HL-60/S4 treated with phorbol 12-myristate 13-acetate at 8.2 ng/mL for 4 days and 3 days (cell line): ENCODE measurements around the gene PSMA4.
"Not testable (repeated sequence)": the region's sequence is repeated elsewhere in the genome, so short reads cannot be mapped to it uniquely, and the experiment has no call there.

ENCODE experiments used
- in situ Hi-C: fragments of 300-500 bp; cut with MboI; formaldehyde crosslinking; loops from 2 replicates; pipeline ENCODE4 v1.15.0; 2022; ENCODE audit warnings: low sequenced_read_pairs

PSMA4 gene

GRCh38 chr15:78540141-78540870 is at the start of gene PSMA4:
PSMA4 (plus strand) TSS chr15:78540444; CDS start chr15:78541928, 1,484 bp downstream.
- in situ Hi-C loops = no loop called here

GRCh38 chr15:78492872-78493271 is 47.4 kb upstream of the PSMA4 start:
- in situ Hi-C loops = no loop called here

- in situ Hi-C loops = no loop called here
Observed at GRCh38 chr15:78501857-78502256, 38.4 kb upstream of the PSMA4 start.

GRCh38 chr15:78502641-78503040 is 37.6 kb upstream of the PSMA4 start:
- in situ Hi-C loops = no loop called here

- in situ Hi-C loops = no loop called here
Observed at GRCh38 chr15:78506971-78507830, 33.0 kb upstream of the PSMA4 start, which contains the start of gene HYKK. HYKK (plus strand) TSS chr15:78507577; CDS start chr15:78513089, 5,512 bp downstream.

GRCh38 chr15:78507831-78508160 is 32.4 kb upstream of the PSMA4 start:
- in situ Hi-C loops = no loop called here

GRCh38 chr15:78508272-78508671 is 32.0 kb upstream of the PSMA4 start:
- in situ Hi-C loops = no loop called here

- in situ Hi-C loops = no loop called here
Observed at GRCh38 chr15:78509726-78510312, 30.4 kb upstream of the PSMA4 start.

- in situ Hi-C loops = not testable (repeated sequence)
Observed at GRCh38 chr15:78520035-78520434, 20.2 kb upstream of the PSMA4 start.

- in situ Hi-C loops = no loop called here
Observed at GRCh38 chr15:78524230-78524629, 16.0 kb upstream of the PSMA4 start.

GRCh38 chr15:78527325-78527724 is 12.9 kb upstream of the PSMA4 start:
- in situ Hi-C loops = no loop called here

GRCh38 chr15:78533331-78533730 is 6.9 kb upstream of the PSMA4 start:
- in situ Hi-C loops = no loop called here

- in situ Hi-C loops = no loop called here
Observed at GRCh38 chr15:78536134-78536533, 4.1 kb upstream of the PSMA4 start.

GRCh38 chr15:78537266-78537905 is 2.9 kb upstream of the PSMA4 start:
- in situ Hi-C loops = no loop called here

GRCh38 chr15:78538358-78538757 is 1.9 kb upstream of the PSMA4 start:
- in situ Hi-C loops = no loop called here

- in situ Hi-C loops = not testable (repeated sequence)
Observed at GRCh38 chr15:78539464-78540140, 642 bp upstream of the PSMA4 start.

- in situ Hi-C loops = no loop called here
Observed at GRCh38 chr15:78540871-78541743, 863 bp downstream of the PSMA4 start.

- in situ Hi-C loops = no loop called here
Observed at GRCh38 chr15:78541744-78542034, 1.4 kb downstream of the PSMA4 start.

- in situ Hi-C loops = no loop called here
Observed at GRCh38 chr15:78542647-78543046, 2.4 kb downstream of the PSMA4 start.

GRCh38 chr15:78550194-78550593 is 9.9 kb downstream of the PSMA4 start:
- in situ Hi-C loops = no loop called here
